ENCODE measurements around the gene DNLZ.

DNA sequence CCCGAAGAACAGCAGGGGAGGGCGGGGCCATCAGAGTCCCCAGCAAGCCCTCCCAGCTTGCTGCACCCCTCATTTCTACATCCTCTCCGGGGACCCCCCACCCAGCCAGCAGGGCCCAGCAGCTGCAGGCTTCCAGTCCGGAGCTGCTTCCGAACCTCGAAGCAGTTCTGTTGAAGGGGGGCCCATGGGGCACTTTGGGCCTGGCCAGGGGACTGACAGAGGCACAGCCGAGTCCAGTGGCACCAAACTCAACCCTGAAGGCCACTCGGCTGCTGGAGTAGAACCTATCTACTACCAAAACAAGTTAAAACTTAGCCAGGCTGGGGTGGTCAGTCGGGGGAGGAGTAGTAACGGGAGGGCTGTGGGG lies 51.6 kb downstream of the DNLZ start:
- TF ChIP-seq, protein P1, sequence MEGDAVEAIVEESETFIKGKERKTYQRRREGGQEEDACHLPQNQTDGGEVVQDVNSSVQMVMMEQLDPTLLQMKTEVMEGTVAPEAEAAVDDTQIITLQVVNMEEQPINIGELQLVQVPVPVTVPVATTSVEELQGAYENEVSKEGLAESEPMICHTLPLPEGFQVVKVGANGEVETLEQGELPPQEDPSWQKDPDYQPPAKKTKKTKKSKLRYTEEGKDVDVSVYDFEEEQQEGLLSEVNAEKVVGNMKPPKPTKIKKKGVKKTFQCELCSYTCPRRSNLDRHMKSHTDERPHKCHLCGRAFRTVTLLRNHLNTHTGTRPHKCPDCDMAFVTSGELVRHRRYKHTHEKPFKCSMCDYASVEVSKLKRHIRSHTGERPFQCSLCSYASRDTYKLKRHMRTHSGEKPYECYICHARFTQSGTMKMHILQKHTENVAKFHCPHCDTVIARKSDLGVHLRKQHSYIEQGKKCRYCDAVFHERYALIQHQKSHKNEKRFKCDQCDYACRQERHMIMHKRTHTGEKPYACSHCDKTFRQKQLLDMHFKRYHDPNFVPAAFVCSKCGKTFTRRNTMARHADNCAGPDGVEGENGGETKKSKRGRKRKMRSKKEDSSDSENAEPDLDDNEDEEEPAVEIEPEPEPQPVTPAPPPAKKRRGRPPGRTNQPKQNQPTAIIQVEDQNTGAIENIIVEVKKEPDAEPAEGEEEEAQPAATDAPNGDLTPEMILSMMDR (IDR thresholded peaks at IDR 0.05 in 2 of 3, conservative IDR thresholded peaks at IDR 0.05 in 1 of 3; ENCODE audit: control insufficient read depth in 2 of 3, extremely low read depth in 1 of 3, insufficient read depth in 1 of 3, low read depth in 3 of 3, low read length in 3 of 3) = no peak
- no peak for TF ChIP-seq ZNF274 (IDR thresholded peaks at IDR 0.05; ENCODE audit: insufficient read depth, insufficient read length)

All from GM12878 (cell line).